Amygdala (tissue), 56 donors: ENCODE results near the gene KSR2.

Experiments
- DNase-seq, 56 donors: peaks; one replicate each; lab custom pipeline; 2025; lab: John Stamatoyannopoulos, UW

KSR2 gene

GRCh38 chr12:117718141-117718540 is 250.6 kb downstream of the KSR2 start:
- no peak for DNase-seq

DNA sequence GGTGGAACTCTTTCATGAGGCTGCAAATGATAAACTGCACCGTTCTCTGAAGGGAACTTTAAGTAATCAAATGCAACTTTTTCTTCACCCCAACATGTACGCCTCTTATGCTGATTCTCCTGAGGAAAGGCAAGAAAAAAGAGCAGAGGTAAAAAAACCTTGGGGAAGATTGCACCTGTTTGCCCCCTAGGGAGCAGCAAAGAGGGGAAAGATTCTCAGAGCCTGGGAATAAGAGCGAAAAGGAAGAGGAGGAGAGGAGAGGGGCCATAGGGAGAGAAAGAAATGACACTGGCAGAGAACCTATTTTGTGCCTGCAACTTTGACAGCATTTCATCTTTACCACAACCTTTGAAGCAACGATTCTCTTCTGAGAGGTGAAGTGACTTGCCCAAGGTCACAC is 254.6 kb downstream of the KSR2 start:
- DNase-seq = no peak

DNA sequence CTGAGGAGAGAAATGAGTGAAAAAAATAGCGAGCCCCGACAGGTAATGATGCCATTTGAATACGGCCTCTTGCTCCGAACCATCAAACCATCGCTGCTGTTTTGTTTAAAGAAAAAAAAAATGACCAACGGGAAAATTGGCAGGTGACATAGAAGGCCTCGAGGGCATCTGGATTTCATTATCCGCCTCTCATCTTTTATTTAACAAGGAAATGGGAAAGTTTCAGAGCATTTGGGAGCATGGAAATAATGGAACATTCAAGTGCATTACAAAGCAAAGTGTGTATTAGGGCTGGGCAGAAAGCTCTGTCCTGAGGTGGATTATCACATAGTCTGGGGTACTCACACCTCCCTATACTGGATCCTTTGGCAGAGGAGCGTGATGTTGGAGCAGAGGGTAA is 258.7 kb downstream of the KSR2 start:
- DNase-seq = no peak

DNA sequence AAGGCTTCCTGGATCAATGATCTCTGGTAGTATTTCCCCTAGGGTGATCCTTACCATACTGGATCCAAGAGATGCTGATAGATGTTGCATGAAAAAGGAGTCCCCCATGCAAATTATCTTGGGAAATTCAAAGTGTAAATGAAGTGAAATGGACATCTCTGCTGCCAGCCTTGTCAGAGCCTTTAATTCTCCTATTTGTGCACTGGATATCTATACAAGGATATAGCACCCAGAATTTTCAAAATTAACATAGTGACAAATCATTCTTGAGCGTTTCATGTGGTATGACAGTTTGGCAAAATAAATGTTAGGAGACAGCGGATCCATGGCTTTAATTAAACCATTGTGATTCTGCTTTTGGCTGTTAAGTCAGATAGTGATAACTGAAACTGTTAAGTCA is 260.9 kb downstream of the KSR2 start:
- DNase-seq = no peak

DNA sequence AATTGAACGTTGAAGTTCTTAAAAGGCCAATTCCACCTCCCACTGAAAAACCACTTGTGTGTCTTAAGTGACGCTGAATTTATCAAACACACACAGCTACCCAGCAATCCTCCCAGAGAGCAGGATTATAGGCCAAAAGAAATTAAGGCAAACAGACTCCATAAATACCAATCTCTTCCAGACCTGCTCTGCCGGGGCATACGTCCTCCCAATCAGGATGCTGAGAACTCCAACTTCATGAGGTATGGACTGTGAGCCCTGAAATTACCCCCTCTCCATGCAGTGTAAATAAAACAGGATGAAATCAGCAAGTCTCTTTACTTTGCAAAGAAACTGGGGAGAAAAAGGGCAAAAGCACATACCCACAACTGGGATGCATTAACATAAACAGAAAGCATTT is 265.2 kb downstream of the KSR2 start:
- no peak for DNase-seq

DNA sequence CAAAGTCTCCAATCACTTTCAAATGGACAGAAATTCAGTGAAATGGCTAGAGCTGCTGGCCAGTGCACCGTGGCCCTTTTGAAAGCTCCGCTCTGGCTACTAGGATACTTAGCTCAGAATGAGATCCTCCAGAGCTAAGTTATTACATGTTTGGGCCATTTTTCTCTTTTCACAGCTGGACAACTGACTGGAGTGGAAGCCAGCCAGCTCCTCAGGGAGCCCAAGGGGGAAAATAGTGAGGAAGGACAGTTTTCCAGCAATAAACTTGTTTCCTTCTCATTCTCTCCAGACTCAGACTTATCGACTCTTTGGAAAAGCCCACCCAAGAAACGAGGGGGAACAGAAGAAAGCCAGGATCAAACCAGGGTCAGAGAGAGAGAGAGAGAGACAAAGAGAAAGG is 266.0 kb downstream of the KSR2 start:
- DNase-seq = no peak

DNA sequence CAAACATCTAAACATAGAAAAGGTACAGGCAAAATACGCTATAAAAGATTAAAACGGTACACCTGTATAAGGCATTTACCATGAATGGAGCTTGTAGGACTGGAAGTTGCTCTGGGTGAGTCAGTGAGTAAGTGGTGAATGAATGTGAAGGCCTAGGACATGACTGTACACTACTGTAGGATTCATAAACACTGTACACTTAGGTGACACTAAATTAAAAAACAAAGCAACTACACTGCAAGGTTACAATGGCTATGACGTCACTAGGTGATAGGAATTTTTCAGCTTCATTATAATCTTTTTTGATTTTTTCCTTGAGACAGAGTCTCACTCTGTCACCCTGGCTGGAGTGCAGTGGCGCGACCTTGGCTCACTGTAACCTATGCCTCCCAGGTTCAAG is 269.2 kb downstream of the KSR2 start:
- DNase-seq = no peak

DNA sequence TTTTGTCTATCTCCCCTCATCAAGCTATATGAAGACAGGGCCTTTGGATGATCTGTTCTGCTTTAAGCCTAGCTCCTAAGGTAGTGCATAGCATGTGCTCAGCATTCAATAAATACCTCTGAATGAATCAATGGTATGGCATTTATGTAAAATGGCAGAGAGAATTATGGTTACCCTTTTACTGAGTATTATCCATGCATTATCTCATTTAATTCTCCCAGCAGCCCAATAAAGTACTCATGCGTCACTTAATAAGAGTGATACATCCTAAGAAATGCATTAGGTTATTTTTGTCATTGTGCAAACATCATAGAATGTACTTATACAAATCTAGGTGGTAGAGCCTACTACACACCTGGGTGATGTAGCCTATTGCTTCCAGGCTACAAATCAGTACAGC is 269.7 kb downstream of the KSR2 start:
- DNase-seq = no peak

DNA sequence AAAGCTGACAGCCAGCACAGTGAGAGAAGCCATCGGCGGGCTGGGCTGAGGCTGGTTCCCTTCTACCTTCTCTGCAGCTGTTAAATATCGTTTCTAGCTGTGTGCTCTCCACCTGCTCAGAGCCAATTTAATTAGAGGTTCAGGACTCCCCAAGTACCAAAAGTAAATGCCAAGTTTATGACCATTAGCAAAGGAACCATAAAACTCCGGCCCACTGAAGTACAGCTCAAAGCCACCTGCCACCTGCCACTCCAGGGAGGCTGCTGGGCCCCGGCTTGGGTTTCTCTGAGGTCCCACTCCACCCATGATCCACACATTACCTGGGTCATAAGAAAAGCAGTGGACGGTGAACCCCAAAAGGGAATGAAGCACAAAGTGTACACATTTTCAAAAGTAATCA is 272.8 kb downstream of the KSR2 start:
- DNase-seq = no peak

DNA sequence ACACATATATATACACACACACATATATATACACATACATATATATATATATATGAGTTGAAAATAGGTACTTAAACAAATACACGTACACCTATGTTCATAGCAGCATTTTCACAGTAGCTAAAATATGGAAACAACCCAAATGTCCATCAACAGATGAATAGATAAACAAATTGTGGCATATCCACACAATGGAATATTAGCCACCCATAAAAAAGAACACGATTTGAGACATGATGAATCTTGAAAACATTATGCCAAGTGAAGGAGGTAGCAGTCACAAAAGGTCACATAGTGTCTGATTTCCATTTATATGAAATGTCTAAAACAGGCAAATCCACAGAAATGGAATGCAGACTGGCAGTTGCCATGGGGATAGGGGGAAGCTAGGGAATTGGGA is 276.3 kb downstream of the KSR2 start:
- DNase-seq = no peak

- DNase-seq = no peak
Observed at GRCh38 chr12:117689857-117690256, 278.9 kb downstream of the KSR2 start.

GRCh38 chr12:117688446-117688845 is 280.3 kb downstream of the KSR2 start:
- no peak for DNase-seq

GRCh38 chr12:117686911-117687377 is 281.8 kb downstream of the KSR2 start:
- DNase-seq = no peak

GRCh38 chr12:117686210-117686609 is 282.6 kb downstream of the KSR2 start:
- DNase-seq = no peak

DNA sequence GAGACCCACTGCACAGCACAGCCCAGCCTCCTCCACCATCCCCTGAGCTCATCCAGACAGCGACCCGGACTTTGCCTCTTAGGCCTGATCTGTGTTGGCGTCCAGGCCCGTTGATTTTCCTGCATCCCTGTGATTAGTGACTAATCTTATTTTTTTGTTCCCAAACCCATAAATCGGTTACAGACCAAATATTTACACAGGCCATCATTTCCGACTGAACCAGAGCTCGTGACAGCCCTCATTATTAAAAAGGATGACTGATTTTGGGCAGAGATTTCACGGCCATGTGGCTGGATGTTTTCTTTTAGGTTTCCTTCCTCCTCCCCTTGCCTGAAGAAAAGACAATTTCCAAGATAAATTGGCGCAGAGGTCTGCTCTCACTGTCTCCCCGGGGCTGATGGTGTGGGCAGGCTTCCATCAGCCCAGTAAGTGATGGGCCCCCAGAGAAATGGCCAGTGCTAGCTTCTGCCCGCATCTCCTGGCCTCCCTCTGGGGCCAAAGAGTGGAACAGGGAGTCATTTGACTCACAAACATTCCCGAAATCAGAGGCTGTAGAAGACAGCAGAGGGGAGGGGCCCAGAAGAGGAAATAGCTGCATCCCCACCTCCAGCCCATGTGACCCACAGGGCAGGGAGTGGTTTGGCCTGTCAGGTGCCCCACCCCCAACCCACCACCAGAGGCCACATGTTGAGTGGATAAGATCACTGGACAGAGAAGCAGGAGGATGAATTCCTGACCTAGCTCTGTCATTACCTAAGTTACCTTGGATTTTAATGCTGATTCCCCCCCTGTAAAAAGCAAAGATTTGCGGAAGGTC is 283.5 kb downstream of the KSR2 start:
- no peak for DNase-seq

DNA sequence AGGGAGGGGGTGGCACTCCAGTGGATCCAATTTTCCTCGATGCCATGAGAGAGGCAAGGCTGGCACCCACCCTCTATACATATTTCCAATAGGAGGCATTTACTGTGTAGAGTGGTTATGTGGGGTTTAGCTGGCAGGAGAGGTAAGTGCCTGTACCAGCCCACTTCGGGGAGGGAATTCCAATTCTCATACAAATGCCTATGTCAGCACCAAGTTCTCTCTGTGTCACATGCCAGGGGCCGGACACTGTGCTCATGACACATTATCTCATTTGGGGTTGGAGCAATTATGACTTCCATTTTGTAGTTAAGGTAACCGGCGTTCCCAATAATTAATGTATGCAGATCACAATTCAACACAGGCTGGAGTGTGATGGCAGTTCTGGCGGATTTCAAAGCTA is 284.3 kb downstream of the KSR2 start:
- DNase-seq = no peak

GRCh38 chr12:117680312-117680711 is 288.5 kb downstream of the KSR2 start:
- DNase-seq = no peak

GRCh38 chr12:117679776-117680175 is 289.0 kb downstream of the KSR2 start:
- no peak for DNase-seq

- no peak for DNase-seq
Observed at GRCh38 chr12:117674763-117675162, 294.0 kb downstream of the KSR2 start.

- DNase-seq = no peak
Observed at GRCh38 chr12:117674313-117674712, 294.5 kb downstream of the KSR2 start.

DNA sequence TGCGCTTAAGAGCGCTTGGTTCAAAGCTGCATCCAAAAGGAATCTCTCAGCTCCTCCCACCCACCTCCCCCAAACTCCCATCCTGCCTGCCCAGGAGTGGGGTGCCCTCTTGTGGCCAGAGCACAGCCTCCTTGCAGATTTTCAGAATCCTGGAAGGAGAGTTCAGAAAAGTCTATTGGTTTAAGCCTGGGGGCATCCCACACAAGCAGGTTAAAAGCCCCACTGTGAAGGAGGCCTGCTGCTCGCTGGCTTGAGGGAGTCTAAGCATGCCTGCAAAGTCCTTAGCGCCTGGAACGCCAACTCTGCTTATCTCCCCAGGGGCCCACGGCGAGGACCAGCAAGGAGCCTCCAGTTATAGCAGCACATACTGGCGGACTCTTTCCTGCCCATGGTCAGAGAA is 297.1 kb downstream of the KSR2 start:
- DNase-seq = peak in 3 of 56 donors; percentile 4 to 16 (median 6)

GRCh38 chr12:117664169-117664568 is 304.6 kb downstream of the KSR2 start:
- DNase-seq = no peak
